HG02678 (cell line): ENCODE results near the gene PDE6C.

Source experiments
- ATAC-seq: cut with Tn5 transposase; IDR thresholded peaks from one replicate; pipeline ENCODE4 v1.9.1; 2021; ENCODE audit warnings: mild to moderate bottlenecking, moderate library complexity; ENCODE audit not compliant: unreplicated experiment

Gene PDE6C

GRCh38 chr10:93593749-93594148 lies 18.6 kb upstream of the PDE6C start:
- ATAC-seq: no peak

- ATAC-seq: no peak
Measured at GRCh38 chr10:93594518-93594917, 17.8 kb upstream of the PDE6C start.

- ATAC-seq: no peak
Measured at GRCh38 chr10:93595378-93596161, 16.8 kb upstream of the PDE6C start.

- no peak for ATAC-seq
Measured at GRCh38 chr10:93596539-93596938, 15.8 kb upstream of the PDE6C start.

- ATAC-seq: no peak
Measured at GRCh38 chr10:93597075-93597599, 15.2 kb upstream of the PDE6C start.

- ATAC-seq: no peak
Measured at GRCh38 chr10:93598157-93598556, 14.2 kb upstream of the PDE6C start.

- no peak for ATAC-seq
Measured at GRCh38 chr10:93599335-93599734, 13.0 kb upstream of the PDE6C start.

- ATAC-seq: no peak
Measured at GRCh38 chr10:93599778-93600177, 12.6 kb upstream of the PDE6C start.

GRCh38 chr10:93600446-93601145 lies 11.7 kb upstream of the PDE6C start:
- ATAC-seq: no peak

- ATAC-seq: no peak
Measured at GRCh38 chr10:93601146-93601773, 11.1 kb upstream of the PDE6C start, which contains the start of gene RBP4. RBP4 (minus strand) TSS chr10:93601235; CDS start chr10:93601028, 207 bp downstream.

GRCh38 chr10:93601774-93602162 lies 10.6 kb upstream of the PDE6C start:
- no peak for ATAC-seq

- no peak for ATAC-seq
Measured at GRCh38 chr10:93603023-93603422, 9.3 kb upstream of the PDE6C start.

- no peak for ATAC-seq
Measured at GRCh38 chr10:93604146-93604545, 8.2 kb upstream of the PDE6C start.

GRCh38 chr10:93608421-93608820 lies 3.9 kb upstream of the PDE6C start:
- no peak for ATAC-seq

- no peak for ATAC-seq
Measured at GRCh38 chr10:93613126-93613525, 789 bp downstream of the PDE6C start.

GRCh38 chr10:93614101-93614825 lies 1.9 kb downstream of the PDE6C start:
- ATAC-seq: no peak

- ATAC-seq: no peak
Measured at GRCh38 chr10:93615576-93616235, 3.4 kb downstream of the PDE6C start.

- ATAC-seq: no peak
Measured at GRCh38 chr10:93620925-93621324, 8.6 kb downstream of the PDE6C start.

GRCh38 chr10:93622942-93623341 lies 10.6 kb downstream of the PDE6C start:
- no peak for ATAC-seq

- ATAC-seq: no peak
Measured at GRCh38 chr10:93628858-93629257, 16.5 kb downstream of the PDE6C start.
